BJ (cell line): ENCODE results near the gene MS4A4A. TPM values are rescaled to one million over a fixed set of nuclear protein-coding genes. Genes with fewer than 3 reads are reported as not detected.
"Not testable (repeated sequence)": the region's sequence is repeated elsewhere in the genome, so short reads cannot be mapped to it uniquely, and the experiment has no call there.

ENCODE experiments used
- CTCF ChIA-PET: fragments of 350-600 bp; formaldehyde crosslinking; extraction: SDS; loops from one replicate; lab custom pipeline; 2021; ENCODE audit warnings: antibody characterized with exemption, inconsistent platforms; lab: Yijun Ruan, JAX
- POLR2A ChIA-PET: fragments of 300-600 bp; sonication (Branson Sonifier 250); formaldehyde crosslinking; extraction: SDS; loops from one replicate; lab custom pipeline; 2021; ENCODE audit warnings: antibody characterized with exemption; lab: Charles Lee
- DNase-seq: peaks from one replicate; pipeline ENCODE4 v3.0.0-alpha.2; 2011; ENCODE audit warnings: low read depth
- H3K27me3 ChIP-seq: 2 replicates; pipeline ENCODE4 v1.6.0; 2011; ENCODE audit warnings: low read length; ENCODE audit not compliant: control insufficient read depth, insufficient read depth
- H3K36me3 ChIP-seq: 2 replicates; pipeline ENCODE4 v1.5.1; 2011; ENCODE audit warnings: low read length; ENCODE audit not compliant: control insufficient read depth, insufficient read depth
- H3K4me3 ChIP-seq: 2 replicates; pipeline ENCODE4 v1.5.1; 2011; ENCODE audit warnings: low read depth, mild to moderate bottlenecking, control low read depth, low read length
- CTCF ChIP-seq: IDR thresholded peaks from 2 replicates; pipeline ENCODE4 v1.5.1; 2011; ENCODE audit warnings: low read depth, mild to moderate bottlenecking, control low read depth, inconsistent platforms, low read length, moderate library complexity; ENCODE audit not compliant: insufficient read depth
- polyA plus RNA-seq: library from polyadenylated mRNA; depleted of rRNA; stranded (reverse); fragments of >200 nt; gene quantifications from 2 replicates; pipeline ENCODE4 v1.2.3, GENCODE V29; 2011

MS4A4A gene
- polyA plus RNA-seq, 1 experiment, result not detected

GRCh38 chr11:60301178-60301577, 20.7 kb downstream of the MS4A4A start:
- DNase-seq, result no peak

GRCh38 chr11:60301884-60302283, 21.4 kb downstream of the MS4A4A start:
- H3K36me3 ChIP-seq, DNase-seq, H3K4me3 ChIP-seq, POLR2A ChIA-PET, CTCF ChIA-PET, H3K27me3 ChIP-seq: not testable (repeated sequence)

More at GRCh38 chr11:60301178-60301577, 20.7 kb downstream of the MS4A4A start:
- CTCF ChIA-PET, result no interaction called here
- POLR2A ChIA-PET, result no interaction called here
- Histone ChIP-seq H3K4me3 (no peak overlapping the region), H3K27me3 (no peaks in the 10 kb centered on the region), H3K36me3 (no peaks in the 10 kb centered on the region)
- TF ChIP-seq CTCF, result no peak

- no peak for TF ChIP-seq CTCF
- H3K27me3 ChIP-seq, result no peaks in the 10 kb centered on the region
- DNase-seq, result no peak
- H3K36me3 ChIP-seq, result no peaks in the 10 kb centered on the region
- CTCF ChIA-PET, result interaction anchor here (0.6 kb wide), 1 partner anchor 213 kb away, joined by 3 read pairs; no protein-coding TSS in a partner anchor
- POLR2A ChIA-PET, result no interaction called here
- no peak overlapping the region for H3K4me3 ChIP-seq
Observed at GRCh38 chr11:60303661-60304060, 23.2 kb downstream of the MS4A4A start.

- Histone ChIP-seq H3K4me3 (no peak overlapping the region), H3K27me3 (no peaks in the 10 kb centered on the region), H3K36me3 (no peaks in the 10 kb centered on the region)
- no peak for DNase-seq
- TF ChIP-seq CTCF, result no peak
- CTCF ChIA-PET, result interaction anchor here (1.4 kb wide), 1 partner anchor 38 kb away, joined by 3 read pairs; no protein-coding TSS in a partner anchor
- POLR2A ChIA-PET, result no interaction called here
Observed at GRCh38 chr11:60305906-60306619, 25.6 kb downstream of the MS4A4A start.

- ChIA-PET CTCF (interaction anchor here (1.4 kb wide), 1 partner anchor 36 kb away, joined by 3 read pairs; no protein-coding TSS in a partner anchor), POLR2A (no interaction called here)
- Histone ChIP-seq H3K4me3 (no peak overlapping the region), H3K36me3 (no peaks in the 10 kb centered on the region), H3K27me3 (no peaks in the 10 kb centered on the region)
- DNase-seq, result no peak
- no peak for TF ChIP-seq CTCF
Observed at GRCh38 chr11:60307507-60308195, 27.2 kb downstream of the MS4A4A start.
